Uterus (tissue), 4 donors: ENCODE data around the gene SAMD10. TPM values are rescaled to one million over a fixed set of nuclear protein-coding genes. Genes with fewer than 3 reads are reported as not detected.

Experiments
- DNase-seq, 2 donors: peaks; one replicate each; pipeline ENCODE4 v3.0.0-alpha.2; 2019 to 2020
- H3K27ac ChIP-seq, 2 donors: fragments of 200-600 bp; sonication (generic); 1 replicate in 1 of 2; 2 replicates in 1 of 2; pipeline ENCODE4 v1.5.1; 2016 to 2018
- H3K27me3 ChIP-seq, 2 donors: fragments of 200-600 bp; sonication (generic); one replicate each; pipeline ENCODE4 v1.5.1; 2018 to 2019; ENCODE audit warnings: control low read depth in 1 of 2
- H3K36me3 ChIP-seq, 2 donors: fragments of 200-600 bp; sonication (generic); one replicate each; pipeline ENCODE4 v1.5.1; 2019; ENCODE audit warnings: control low read depth in 1 of 2
- H3K4me1 ChIP-seq, 2 donors: fragments of 200-600 bp; sonication (generic); one replicate each; pipeline ENCODE4 v1.5.1; 2018 to 2019; ENCODE audit warnings: control low read depth in 1 of 2
- H3K4me3 ChIP-seq, 2 donors: fragments of 200-600 bp; sonication (generic); 1 replicate in 1 of 2; 2 replicates in 1 of 2; pipeline ENCODE4 v1.5.1; 2018 to 2019; ENCODE audit warnings: mild to moderate bottlenecking in 1 of 2
- H3K9me3 ChIP-seq, 2 donors: fragments of 200-600 bp; sonication (generic); one replicate each; pipeline ENCODE4 v1.5.1; 2019; ENCODE audit warnings: control low read depth in 1 of 2
- CTCF ChIP-seq, 4 experiments: fragments of 200-600 bp in 2 of 4; fragments of 450-650 bp in 2 of 4; sonication (generic) in 2 of 4; IDR thresholded peaks; one replicate each; pipeline ENCODE4 v1.5.1; 2016 to 2019; ENCODE audit warnings: antibody characterized with exemption in 4 of 4, mild to moderate bottlenecking in 2 of 4, moderate library complexity in 1 of 4
- POLR2A ChIP-seq, 2 donors: fragments of 450-650 bp; IDR thresholded peaks; one replicate each; pipeline ENCODE4 v1.6.1; 2016; ENCODE audit warnings: antibody characterized with exemption in 2 of 2, mild to moderate bottlenecking in 1 of 2, moderate library complexity in 1 of 2
- intact Hi-C: fragments of 100-400 bp; cut with DNase I; formaldehyde crosslinking; loops from one replicate; pipeline ENCODE4 v1.15.1; 2023; ENCODE audit warnings: low total_unique reads
- total RNA-seq, 4 donors: library from RNA; depleted of rRNA in 3 of 4; stranded (reverse); fragments of >200 nt in 3 of 4; gene quantifications; one replicate each; pipeline versions ENCODE4 v1.1.0 to v1.2.4, GENCODE V29; 2014 to 2023
- donor health status: DM: yes; HTN: yes; CAD: no.

The SAMD10 gene
- total RNA-seq, 4 donors from 2014 or later: 0.83 to 7.6 (median 1.2) TPM; not detected in 1

GRCh38 chr20:64000906-64001305 lies 21.5 kb upstream of the SAMD10 start:
- TF ChIP-seq POLR2A (IDR thresholded peaks at IDR 0.05): no peak
- TF ChIP-seq CTCF (IDR thresholded peaks at IDR 0.05): no peak
- H3K9me3 ChIP-seq: no peaks in the 10 kb centered on the region
- intact Hi-C loops: no loop called here
- H3K27me3 ChIP-seq: no peaks in the 10 kb centered on the region
- H3K4me1 ChIP-seq: no peaks in the 10 kb centered on the region
- H3K36me3 ChIP-seq: no peaks in the 10 kb centered on the region
- no peak overlapping the region for H3K27ac ChIP-seq
- no peak for DNase-seq
- no peak overlapping the region for H3K4me3 ChIP-seq

- Histone ChIP-seq H3K4me1 (peaks cover 0 to 21% of the 10 kb centered on the region in 2 donors), H3K27me3 (peaks cover 0 to 5% of the 10 kb centered on the region in 2 donors), H3K27ac (no peak overlapping the region), H3K4me3 (no peak overlapping the region), H3K9me3 (no peaks in the 10 kb centered on the region), H3K36me3 (no peaks in the 10 kb centered on the region)
- intact Hi-C loops: no loop called here
- TF ChIP-seq CTCF (IDR thresholded peaks at IDR 0.05) (no peak), POLR2A (IDR thresholded peaks at IDR 0.05) (no peak)
- DNase-seq: no peak
These were observed 3.5 kb upstream of the SAMD10 start for GRCh38 chr20:63982937-63983336.

- H3K4me3 ChIP-seq: peak within 1 kb of the TSS; percentile 85 to 89
- TF ChIP-seq POLR2A (IDR thresholded peaks at IDR 0.05): peak in 1 of 2 donors; percentile 64
- TF ChIP-seq CTCF (IDR thresholded peaks at IDR 0.05): peak; percentile 71 to 88 (median 76)
- H3K9me3 ChIP-seq: no peaks in the 10 kb centered on the region
- peaks cover 0 to 5% of the 10 kb centered on the region in 2 donors for H3K27me3 ChIP-seq
- DNase-seq: peak; percentile 89
- intact Hi-C loops: no loop called here
- H3K4me1 ChIP-seq: peaks cover 0 to 21% of the 10 kb centered on the region in 2 donors
- H3K36me3 ChIP-seq: no peaks in the 10 kb centered on the region
- H3K27ac ChIP-seq: peak within 1 kb of the TSS; percentile 51 to 61
These were observed 1.6 kb upstream of the SAMD10 start, which contains the start of gene PRPF6 for GRCh38 chr20:63980806-63981728. TSS of gene PRPF6 (plus strand) at chr20:63981132. CDS start at chr20:63981246, 114 bp downstream.

GRCh38 chr20:63980317-63980805 lies 919 bp upstream of the SAMD10 start:
- Histone ChIP-seq H3K4me1 (peaks cover 0 to 21% of the 10 kb centered on the region in 2 donors), H3K4me3 (peak overlapping the region; percentile 85 to 89), H3K9me3 (no peaks in the 10 kb centered on the region), H3K27me3 (peaks cover 0 to 5% of the 10 kb centered on the region in 2 donors), H3K27ac (no peak overlapping the region), H3K36me3 (no peaks in the 10 kb centered on the region)
- DNase-seq: no peak
- intact Hi-C loops: no loop called here
- TF ChIP-seq CTCF (IDR thresholded peaks at IDR 0.05) (no peak), POLR2A (IDR thresholded peaks at IDR 0.05) (no peak)

GRCh38 chr20:63979229-63979556 lies 249 bp downstream of the SAMD10 start:
- H3K4me1 ChIP-seq: peaks cover 0 to 21% of the 10 kb centered on the region in 2 donors
- intact Hi-C loops: no loop called here
- H3K4me3 ChIP-seq: peak overlapping the region; percentile 4 to 39
- peaks cover 0 to 5% of the 10 kb centered on the region in 2 donors for H3K27me3 ChIP-seq
- no peak for DNase-seq
- no peaks in the 10 kb centered on the region for H3K9me3 ChIP-seq
- H3K36me3 ChIP-seq: no peaks in the 10 kb centered on the region
- TF ChIP-seq CTCF (IDR thresholded peaks at IDR 0.05): no peak
- TF ChIP-seq POLR2A (IDR thresholded peaks at IDR 0.05): no peak
- peak overlapping the region in 1 of 2 donors; percentile 19 for H3K27ac ChIP-seq
